Heart left ventricle (tissue), 16 donors: ENCODE results near the gene GMPPA. TPM values are rescaled to one million over a fixed set of nuclear protein-coding genes. Genes with fewer than 3 reads are reported as not detected.

Source experiments
- ATAC-seq, 4 donors: fragments of 200-7000 bp; cut with Tn5 transposase; one replicate each; pipeline ENCODE4 v1.9.1; 2020 to 2022; ENCODE audit warnings: moderate library complexity in 4 of 4, mild to moderate bottlenecking in 3 of 4, moderate number of reproducible peaks in 1 of 4
- DNase-seq, 5 donors: peaks; one replicate each; pipeline ENCODE4 v3.0.0-alpha.2; 2020
- H3K27ac ChIP-seq, 12 donors: fragments of 200-600 bp; sonication (generic) in 4 of 12; one replicate each; pipeline versions ENCODE4 v1.5.0 to v1.8.0; 2016 to 2022; ENCODE audit warnings: mild to moderate bottlenecking in 2 of 12
- H3K27me3 ChIP-seq, 9 donors: fragments of 200-600 bp; sonication (generic) in 2 of 9; one replicate each; pipeline versions ENCODE4 v1.5.1 to v1.8.0; 2016 to 2022; ENCODE audit warnings: mild to moderate bottlenecking in 3 of 9
- H3K36me3 ChIP-seq, 9 donors: fragments of 200-600 bp; sonication (generic) in 2 of 9; one replicate each; pipeline versions ENCODE4 v1.5.0 to v1.8.0; 2018 to 2022; ENCODE audit warnings: mild to moderate bottlenecking in 2 of 9
- H3K4me1 ChIP-seq, 12 donors: fragments of 200-600 bp; sonication (generic) in 4 of 12; one replicate each; pipeline versions ENCODE4 v1.5.0 to v1.8.0; 2016 to 2022; ENCODE audit warnings: mild to moderate bottlenecking in 3 of 12
- H3K4me3 ChIP-seq, 12 donors: fragments of 200-600 bp; sonication (generic) in 4 of 12; one replicate each; pipeline versions ENCODE4 v1.5.0 to v1.8.0; 2017 to 2022; ENCODE audit warnings: mild to moderate bottlenecking in 9 of 12, moderate library complexity in 4 of 12
- H3K9me3 ChIP-seq, 12 donors: fragments of 200-600 bp; sonication (generic) in 4 of 12; one replicate each; pipeline versions ENCODE4 v1.5.0 to v1.8.0; 2016 to 2022; ENCODE audit warnings: mild to moderate bottlenecking in 1 of 12
- POLR2A ChIP-seq, 2 donors: fragments of 450-650 bp; IDR thresholded peaks; one replicate each; pipeline ENCODE4 v1.6.1; 2017; ENCODE audit warnings: antibody characterized with exemption in 2 of 2, mild to moderate bottlenecking in 2 of 2, moderate library complexity in 2 of 2
- WGBS, 4 donors: extraction: QIAGEN DNeasy Blood & Tissue Kit in 2 of 4; methylation state at CpG; one replicate each; pipeline versions ENCODE4 v1.1.5 to v1.1.7; 2013 to 2018; 5-methylcytosine and 5-hydroxymethylcytosine counted together
- intact Hi-C, 10 donors: fragments of 100-400 bp; cut with DNase I; formaldehyde crosslinking; loops; one replicate each; pipeline versions ENCODE4 v1.11.1 to v1.14.2; 2022
- polyA plus RNA-seq, 2 donors: library from polyadenylated mRNA; stranded (reverse); fragments of 200-250 nt; gene quantifications; one replicate each; pipeline ENCODE4 v1.2.3, GENCODE V29; 2013
- total RNA-seq, 9 donors: library from RNA; depleted of rRNA in 2 of 9; stranded (reverse); fragments of >200 nt in 2 of 9; fragmentation: NEBNext Ultra II Directional in 3 of 9; extraction: Animal tissue kit (Norgen Biotek cat#: 25700) in 3 of 9; gene quantifications; one replicate each; pipeline versions ENCODE4 v1.1.0 to v1.2.4, GENCODE V29; 2016 to 2023
- TF ChIP-seq, protein P1 (sequence below), 12 donors: fragments of 200-600 bp; sonication (generic) in 4 of 12; IDR thresholded peaks; one replicate each; pipeline versions ENCODE4 v1.5.0 to v1.8.0; 2018 to 2022; ENCODE audit warnings: antibody characterized with exemption in 12 of 12, mild to moderate bottlenecking in 5 of 12
- donor health status: ischemic (EF 13 %, LVEDD 7.1; RV severe dilation, severe dysfunction).
- donor health status: healthy with polysubstance abuse.
- donor health status: DM: no; HTN: yes; CAD: no.
- donor health status: DM: no; HTN: no; CAD: no.
- donor health status: ischemic (EF 25% LVEDD 6.9; RV normal size, moderate dysfunction).
- donor health status: ischemic (EF 25% LVEDD 5.7; RV mildly dilated, moderate dysfunction).
- donor health status: healthy.
- donor health status: DM: yes; HTN: yes; CAD: no.
- donor health status: ischemic (EF 35%, LVEDD 5.7; RV mildly dilated, moderate dysfunction).
- donor health status: nonischemic (EF 11% LVEDD 7.7; RV severe dilation, severe dysfunction).
- donor health status: DM: yes; HTN: yes; CAD: no.
- donor health status: PGD.
- donor health status: ischemic (EF 29% LVEDD 5.4; RV normal size, mild dysfunction).
- donor health status: nonischemic (EF 23%, LVEDD 6.1; RV moderate dilation, normal function).

GMPPA gene
- total and polyA plus RNA-seq, 11 donors = 15.8 to 35.5 (median 20.1) TPM

GRCh38 chr2:219500135-219500534 lies 1.4 kb downstream of the GMPPA start:
- H3K36me3 ChIP-seq = peaks cover 0 to 37% (median 28%) of the 10 kb centered on the region in 9 donors
- H3K9me3 ChIP-seq = no peaks in the 10 kb centered on the region
- intact Hi-C loops = no loop called here
- peaks cover 0 to 25% (median 0%) of the 10 kb centered on the region in 9 donors for H3K27me3 ChIP-seq
- no peak for ATAC-seq
- DNase-seq = no peak
- H3K4me1 ChIP-seq = peaks cover 0 to 46% (median 33%) of the 10 kb centered on the region in 12 donors
- TF ChIP-seq POLR2A (IDR thresholded peaks at IDR 0.05) = no peak
- TF ChIP-seq, protein P1, sequence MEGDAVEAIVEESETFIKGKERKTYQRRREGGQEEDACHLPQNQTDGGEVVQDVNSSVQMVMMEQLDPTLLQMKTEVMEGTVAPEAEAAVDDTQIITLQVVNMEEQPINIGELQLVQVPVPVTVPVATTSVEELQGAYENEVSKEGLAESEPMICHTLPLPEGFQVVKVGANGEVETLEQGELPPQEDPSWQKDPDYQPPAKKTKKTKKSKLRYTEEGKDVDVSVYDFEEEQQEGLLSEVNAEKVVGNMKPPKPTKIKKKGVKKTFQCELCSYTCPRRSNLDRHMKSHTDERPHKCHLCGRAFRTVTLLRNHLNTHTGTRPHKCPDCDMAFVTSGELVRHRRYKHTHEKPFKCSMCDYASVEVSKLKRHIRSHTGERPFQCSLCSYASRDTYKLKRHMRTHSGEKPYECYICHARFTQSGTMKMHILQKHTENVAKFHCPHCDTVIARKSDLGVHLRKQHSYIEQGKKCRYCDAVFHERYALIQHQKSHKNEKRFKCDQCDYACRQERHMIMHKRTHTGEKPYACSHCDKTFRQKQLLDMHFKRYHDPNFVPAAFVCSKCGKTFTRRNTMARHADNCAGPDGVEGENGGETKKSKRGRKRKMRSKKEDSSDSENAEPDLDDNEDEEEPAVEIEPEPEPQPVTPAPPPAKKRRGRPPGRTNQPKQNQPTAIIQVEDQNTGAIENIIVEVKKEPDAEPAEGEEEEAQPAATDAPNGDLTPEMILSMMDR (IDR thresholded peaks at IDR 0.05) = no peak
- WGBS, 4 donors = 86 to 94% (median 91%) methylated on average over 2 of the region's 2 CpGs
- no peak overlapping the region for H3K4me3 ChIP-seq
- H3K27ac ChIP-seq = no peak overlapping the region

- TF ChIP-seq POLR2A (IDR thresholded peaks at IDR 0.05) = no peak
- TF ChIP-seq, protein P1 (IDR thresholded peaks at IDR 0.05) = no peak
- Histone ChIP-seq H3K4me3 (no peak overlapping the region), H3K27ac (no peak overlapping the region), H3K9me3 (no peaks in the 10 kb centered on the region), H3K36me3 (peaks cover 0 to 54% (median 40%) of the 10 kb centered on the region in 9 donors), H3K27me3 (peaks cover 0 to 9% (median 0%) of the 10 kb centered on the region in 9 donors), H3K4me1 (peaks cover 0 to 29% (median 22%) of the 10 kb centered on the region in 12 donors)
- no peak for DNase-seq
- intact Hi-C loops = no loop called here
- no peak for ATAC-seq
- WGBS, 4 donors = 92 to 94% (median 94%) methylated on average over 12 to 14 of the region's 14 CpGs
Observed at GRCh38 chr2:219501849-219502248, 3.2 kb downstream of the GMPPA start.

DNA sequence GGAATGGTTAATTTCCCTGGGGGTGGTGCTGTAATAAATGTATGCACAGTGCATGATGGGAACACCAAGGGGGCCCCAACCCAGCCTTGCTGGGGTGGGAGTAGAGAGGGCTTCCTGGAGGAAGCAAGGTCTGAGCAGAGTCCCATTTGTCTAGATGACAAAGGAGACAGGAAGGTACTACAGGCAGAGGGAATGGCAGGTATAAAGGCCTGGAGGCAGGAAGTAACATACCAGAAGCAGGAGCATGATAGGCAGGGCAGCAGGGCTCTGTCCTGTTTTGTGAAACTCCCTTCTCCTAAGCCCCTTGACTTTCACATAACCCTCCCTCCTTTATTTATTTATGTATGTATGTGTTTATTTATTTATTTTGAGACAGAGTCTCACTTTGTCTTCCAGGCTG lies 3.9 kb downstream of the GMPPA start:
- DNase-seq (no peak), ATAC-seq (no peak)
- Histone ChIP-seq H3K4me1 (peaks cover 0 to 27% (median 16%) of the 10 kb centered on the region in 12 donors), H3K9me3 (no peaks in the 10 kb centered on the region), H3K27ac (no peak overlapping the region), H3K27me3 (peaks cover 0 to 1% (median 0%) of the 10 kb centered on the region in 9 donors), H3K4me3 (no peak overlapping the region), H3K36me3 (peaks cover 0 to 58% (median 42%) of the 10 kb centered on the region in 9 donors)
- intact Hi-C loops = no loop called here
- TF ChIP-seq POLR2A (IDR thresholded peaks at IDR 0.05) = no peak
- TF ChIP-seq, protein P1 (IDR thresholded peaks at IDR 0.05) = no peak

- Histone ChIP-seq H3K4me1 (peaks cover 0 to 36% (median 15%) of the 10 kb centered on the region in 12 donors), H3K27ac (no peak overlapping the region), H3K27me3 (peaks cover 0 to 12% (median 0%) of the 10 kb centered on the region in 9 donors), H3K36me3 (peaks cover 0 to 58% (median 42%) of the 10 kb centered on the region in 9 donors), H3K4me3 (no peak overlapping the region), H3K9me3 (no peaks in the 10 kb centered on the region)
- no peak for ATAC-seq
- 88 to 94% (median 91%) methylated on average over 7 to 9 of the region's 9 CpGs for WGBS, 4 donors
- DNase-seq = no peak
- TF ChIP-seq, protein P1 (IDR thresholded peaks at IDR 0.05) = no peak
- TF ChIP-seq POLR2A (IDR thresholded peaks at IDR 0.05) = no peak
- intact Hi-C loops = no loop called here
Observed at GRCh38 chr2:219505585-219505984, 6.9 kb downstream of the GMPPA start.
